GM19025 (cell line): Measurements from ENCODE around the gene GRAMD4.

Experiments used
- ATAC-seq: cut with Tn5 transposase; IDR thresholded peaks from one replicate; pipeline ENCODE4 v1.9.1; 2021; ENCODE audit warnings: mild to moderate bottlenecking, low read depth, moderate library complexity; ENCODE audit not compliant: unreplicated experiment

The GRAMD4 gene

DNA sequence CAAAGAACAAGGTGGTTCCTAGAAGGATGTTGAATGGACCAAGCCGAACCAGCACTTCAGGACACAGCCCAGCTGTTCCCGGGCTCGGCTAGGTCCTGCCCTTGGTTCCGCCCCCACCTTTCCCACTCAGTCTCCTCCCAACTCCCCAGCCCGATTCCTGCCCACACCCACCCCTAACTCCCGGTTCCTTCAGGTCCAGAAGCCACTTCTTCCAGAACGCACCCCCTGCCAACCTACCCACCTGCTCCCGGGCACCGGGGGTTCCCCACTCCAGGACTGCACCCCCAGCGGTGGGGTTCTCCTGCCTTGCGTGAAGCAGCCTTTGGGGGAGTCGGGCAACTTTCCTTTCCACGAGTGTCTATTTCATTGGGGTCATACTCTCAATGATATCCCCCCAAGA, 87.1 kb downstream of the GRAMD4 start:
- ATAC-seq = no peak

DNA sequence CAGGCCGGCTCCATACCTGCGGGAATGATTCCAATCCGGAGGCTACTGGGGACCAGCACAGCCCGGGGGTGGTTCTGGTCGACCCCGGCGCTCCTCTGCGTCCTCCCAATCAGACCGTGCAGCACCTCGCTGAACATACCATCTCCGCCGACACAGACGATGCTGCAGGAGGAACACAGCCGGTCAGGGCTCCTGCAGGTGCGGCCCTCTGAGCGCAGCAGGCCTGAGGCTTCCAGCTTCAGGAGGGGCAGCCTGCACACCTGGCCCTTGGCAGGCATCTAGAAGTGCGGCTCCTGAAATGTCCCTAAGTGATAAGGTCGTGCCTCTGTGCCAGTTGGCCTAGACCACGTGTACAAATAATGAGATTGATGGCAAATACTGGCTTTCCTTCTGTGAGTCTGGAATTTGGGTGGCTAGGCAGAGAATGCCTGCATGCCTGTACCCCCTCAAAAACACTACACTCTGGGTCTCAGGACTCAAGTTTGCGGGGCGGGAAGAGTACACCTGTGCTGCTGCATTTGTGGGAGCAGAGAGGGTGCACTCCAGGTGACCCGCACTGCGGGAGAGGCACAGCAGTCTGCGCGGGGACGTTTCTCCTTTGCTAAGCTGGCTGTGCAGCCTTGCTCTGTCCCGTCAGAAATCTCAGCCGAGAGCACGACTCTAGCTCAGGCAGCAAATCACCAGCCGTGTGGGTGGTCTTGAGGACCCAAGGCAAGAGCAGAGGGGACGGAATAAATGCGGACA, 87.8 kb downstream of the GRAMD4 start:
- ATAC-seq = no peak

DNA sequence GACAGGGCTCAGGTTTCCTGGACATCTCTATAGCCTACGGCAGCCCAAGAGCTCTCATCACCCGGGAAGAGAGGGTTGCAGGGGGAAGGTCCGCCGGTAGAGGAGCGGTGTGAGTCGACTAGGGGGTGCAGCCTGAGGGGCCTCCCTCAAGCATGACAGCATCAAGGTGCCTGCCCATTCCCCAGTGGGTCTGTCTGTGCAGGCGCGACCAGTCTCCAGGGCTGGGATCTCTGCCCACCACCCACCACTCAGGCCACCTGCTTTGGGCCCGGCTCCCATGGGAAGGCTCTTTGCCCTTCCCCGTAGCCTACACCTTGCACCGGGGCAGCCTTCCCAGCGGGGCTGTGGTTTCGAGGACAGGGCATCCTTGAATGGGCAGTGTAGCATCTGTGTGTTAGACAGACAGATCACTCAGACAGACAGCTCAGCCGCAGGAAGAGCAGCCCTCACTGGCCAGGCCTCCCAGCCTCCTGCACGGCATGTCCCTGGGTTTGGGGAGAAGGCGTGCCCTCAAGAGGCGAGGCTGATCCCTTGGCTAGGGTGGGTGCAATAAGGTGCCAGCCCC, 88.7 kb downstream of the GRAMD4 start:
- ATAC-seq = no peak

DNA sequence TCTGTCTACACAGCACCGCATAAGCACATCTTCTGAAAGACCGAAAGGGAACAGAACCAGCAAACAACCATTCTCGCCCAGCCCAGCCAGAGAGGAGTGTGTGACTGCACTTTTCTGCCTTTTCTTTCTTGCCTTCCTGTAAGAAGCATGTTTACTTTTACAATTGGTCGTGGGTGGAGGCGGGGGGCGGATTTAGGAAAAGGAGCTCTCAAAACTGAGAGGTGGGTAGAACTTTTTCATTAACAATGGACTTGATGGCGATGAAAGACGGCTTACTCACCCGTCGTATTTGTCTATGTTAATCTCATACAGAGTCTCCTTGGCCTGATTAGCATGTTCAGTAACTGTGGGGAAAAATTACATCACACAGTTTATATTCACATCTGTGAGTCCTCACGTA, 90.6 kb downstream of the GRAMD4 start:
- ATAC-seq = no peak

DNA sequence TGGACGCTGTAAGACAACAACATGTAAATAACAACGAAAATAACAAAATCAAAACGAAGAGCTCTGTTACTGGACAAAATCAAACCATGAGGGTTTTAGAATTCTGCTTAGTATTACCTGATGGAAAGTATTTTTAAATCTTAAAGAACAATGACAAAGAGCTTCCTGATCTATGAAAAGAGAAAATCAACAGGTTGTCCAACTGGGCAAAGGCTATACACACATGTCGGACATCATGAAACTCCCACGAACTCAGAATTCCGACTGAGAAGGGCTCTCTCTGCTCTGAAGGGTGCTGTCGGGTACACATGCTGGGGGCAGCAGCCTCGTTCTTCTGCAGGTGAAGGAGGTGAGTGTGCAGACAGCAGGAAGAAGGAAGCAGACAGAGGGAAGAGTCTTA, 92.1 kb downstream of the GRAMD4 start:
- ATAC-seq = no peak

DNA sequence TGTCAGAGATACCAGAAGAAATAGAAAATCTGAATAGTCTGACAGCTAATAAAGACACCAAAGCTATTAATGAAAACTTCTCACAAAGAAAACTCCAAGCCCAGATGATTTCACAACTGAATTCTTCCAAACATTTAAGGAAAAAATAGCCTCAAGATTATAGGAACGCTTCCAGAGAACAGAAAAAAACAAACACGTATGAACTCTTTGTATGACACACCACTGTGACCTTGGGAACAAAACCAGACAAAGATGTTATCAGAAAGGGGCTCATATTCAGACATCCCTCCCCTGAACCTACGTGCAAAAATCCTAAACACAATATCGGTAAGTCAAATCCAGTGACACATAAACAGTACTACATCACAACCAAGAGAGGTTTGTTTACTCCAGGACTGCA, 94.4 kb downstream of the GRAMD4 start:
- ATAC-seq = no peak

DNA sequence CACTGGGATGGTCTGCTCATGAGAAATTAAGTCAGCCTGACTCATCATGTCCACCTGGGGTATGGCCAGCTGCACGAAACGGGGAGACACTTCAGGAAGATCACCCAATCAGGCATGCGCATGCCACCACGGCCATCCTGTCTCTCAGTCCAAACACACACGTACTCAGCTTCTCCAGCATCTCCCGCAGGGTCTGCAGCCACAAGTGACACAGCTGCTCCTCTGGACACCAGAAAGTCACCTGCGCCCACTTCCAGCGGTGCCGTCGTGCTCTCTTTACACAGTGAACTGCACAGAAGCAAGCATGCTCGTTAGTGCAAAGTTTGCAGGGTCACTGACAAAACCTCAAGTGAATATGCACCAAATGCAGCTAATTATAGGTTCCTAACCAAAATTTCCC, 99.7 kb downstream of the GRAMD4 start:
- ATAC-seq = no peak

DNA sequence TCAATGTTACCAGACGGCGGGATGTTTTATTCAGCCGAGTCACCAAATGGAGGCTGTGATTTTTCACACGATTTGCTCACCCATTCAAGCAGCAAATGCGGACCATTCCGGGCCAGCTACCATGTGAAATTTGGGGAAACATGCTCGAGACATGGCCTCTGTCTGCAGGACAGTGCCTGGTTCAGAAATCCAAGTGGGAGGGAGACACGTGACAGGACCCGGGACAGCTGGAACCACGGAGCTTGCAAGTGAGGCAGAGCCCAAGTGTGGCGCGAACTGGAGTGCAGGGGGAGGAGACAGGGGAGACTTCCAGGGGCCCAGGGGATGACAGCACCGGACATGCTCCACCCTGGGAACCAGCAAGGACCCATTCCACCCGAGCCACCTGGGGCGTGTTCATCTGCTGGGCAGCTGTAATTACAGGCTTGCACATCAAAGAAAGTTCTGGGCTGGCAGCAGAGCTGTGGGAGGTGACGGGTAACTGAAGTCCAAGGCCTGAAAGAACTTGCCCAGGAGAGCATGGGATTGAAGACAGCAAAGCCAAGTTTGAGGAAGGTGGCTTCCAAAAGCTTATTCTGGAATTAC, 101.4 kb downstream of the GRAMD4 start:
- ATAC-seq = no peak

DNA sequence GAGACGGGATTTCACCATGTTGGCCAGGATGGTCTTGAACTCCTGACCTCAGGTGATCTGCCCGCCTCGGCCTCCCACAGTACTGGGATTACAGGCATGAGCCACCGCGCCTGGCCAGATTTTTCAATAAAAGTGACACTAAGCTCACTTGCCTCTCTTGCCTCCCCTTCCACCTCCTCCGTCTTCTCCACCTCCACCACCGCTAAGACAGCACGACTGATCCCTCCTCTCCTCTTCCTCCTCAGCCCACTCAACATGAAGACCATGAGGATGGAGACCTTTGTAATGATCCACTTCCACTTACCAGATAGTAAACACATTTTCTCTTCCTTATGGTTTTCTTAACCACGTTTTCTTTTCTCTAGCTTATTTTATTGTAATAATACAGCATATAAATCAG, 103.7 kb downstream of the GRAMD4 start:
- no peak for ATAC-seq

DNA sequence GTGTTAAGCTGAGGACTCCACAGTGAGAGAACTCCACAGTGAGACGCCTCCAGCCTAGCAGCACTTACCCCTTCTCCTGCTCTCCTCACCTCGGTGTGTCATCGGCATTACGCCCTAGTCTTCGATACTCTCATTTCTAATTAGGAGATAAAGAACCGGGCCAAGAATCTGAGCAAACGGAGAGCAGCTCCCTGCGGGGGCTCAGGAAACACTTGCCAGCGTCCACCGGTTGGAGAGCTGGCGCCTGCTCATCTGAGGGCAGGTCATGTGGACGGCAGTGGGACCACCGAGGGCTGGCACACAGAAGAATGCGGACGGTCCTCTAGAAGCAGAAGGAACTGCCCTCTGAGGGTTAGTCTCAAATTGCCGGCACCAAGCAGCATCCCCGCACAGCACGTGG, 104.9 kb downstream of the GRAMD4 start:
- no peak for ATAC-seq

DNA sequence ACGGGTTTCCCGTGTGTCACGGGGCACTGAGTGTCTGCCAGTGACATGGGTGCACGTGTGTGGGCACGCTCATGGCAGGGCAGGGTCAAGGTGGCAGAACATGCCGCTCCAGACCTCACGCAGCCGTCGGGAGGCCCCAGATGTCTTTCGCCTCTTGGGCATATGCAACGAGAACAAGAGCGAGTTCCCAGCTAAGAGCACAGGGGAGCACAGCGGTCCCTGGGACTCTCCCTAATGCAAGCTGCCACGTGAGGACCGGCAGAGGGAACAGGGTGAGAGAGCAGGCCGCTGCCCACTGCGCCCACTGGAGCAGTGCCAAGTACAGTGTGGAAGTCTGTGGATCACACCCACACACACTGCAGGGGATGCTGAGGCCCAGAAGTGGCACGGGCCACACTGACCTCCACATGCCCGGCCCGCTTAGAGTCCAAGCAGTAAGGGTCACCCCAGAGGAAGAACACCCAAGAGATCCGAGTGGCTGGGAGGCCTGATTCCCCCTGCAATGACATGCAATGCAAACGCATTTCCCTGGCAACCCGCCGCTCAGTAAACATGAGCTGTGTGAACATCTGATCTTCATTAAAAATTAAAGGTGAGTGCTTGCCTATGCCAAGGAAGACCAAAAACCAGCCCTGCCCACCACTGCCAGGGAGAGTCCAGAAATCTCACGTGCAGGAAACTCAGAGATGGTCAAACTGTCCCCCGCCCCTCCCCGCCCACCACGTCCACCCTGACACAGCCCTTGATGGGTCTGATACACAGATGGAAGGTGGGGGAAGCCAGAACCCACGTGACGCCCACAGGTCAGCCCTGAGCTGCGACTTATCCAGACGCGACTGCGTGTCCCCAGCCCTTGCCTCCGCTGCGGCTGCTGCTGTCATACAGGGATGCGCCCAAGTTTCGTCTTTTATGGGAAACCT, 106.1 kb downstream of the GRAMD4 start:
- no peak for ATAC-seq

DNA sequence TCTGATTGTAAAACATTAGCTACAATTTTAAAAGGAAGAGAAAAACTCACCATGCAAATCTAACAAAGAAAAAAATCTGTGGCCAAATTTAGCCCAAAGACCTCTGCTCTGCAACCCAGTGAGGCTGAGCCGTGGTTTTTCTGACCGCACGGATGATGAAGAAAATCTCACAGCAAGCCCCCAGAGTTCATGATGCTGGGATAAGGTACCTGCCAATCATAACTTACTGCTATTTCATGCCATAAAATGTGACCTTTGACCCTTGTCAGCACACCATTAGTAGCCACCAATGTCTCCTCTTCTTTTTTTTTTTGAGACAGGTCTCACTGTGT, 106.8 kb downstream of the GRAMD4 start:
- ATAC-seq = no peak

DNA sequence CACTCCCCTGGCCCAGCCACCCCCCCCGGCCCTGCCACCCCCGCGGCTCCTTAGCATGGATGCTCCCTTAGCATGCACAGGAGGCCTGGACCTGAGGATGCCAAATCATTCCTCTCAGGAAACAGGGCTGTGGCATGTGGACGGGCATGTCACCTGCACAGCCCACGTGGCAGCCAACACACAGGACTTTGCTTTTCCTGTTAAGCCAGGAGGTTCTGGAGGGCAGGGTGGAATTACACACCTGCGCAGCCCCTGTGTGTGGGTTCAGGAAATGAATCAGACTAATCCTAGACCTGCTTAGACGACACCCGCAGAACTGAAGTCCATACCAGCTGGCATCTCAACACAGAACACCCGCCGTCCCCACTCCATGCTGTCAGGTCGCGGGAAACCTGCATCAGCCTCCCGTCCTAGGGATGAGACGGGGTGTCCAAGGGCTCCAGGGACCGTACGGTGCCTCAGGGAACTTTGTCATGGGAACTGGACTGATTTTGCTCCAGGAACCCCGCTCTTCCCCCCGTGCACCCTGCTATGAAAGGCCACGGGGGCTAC, 107.7 kb downstream of the GRAMD4 start:
- ATAC-seq = no peak

DNA sequence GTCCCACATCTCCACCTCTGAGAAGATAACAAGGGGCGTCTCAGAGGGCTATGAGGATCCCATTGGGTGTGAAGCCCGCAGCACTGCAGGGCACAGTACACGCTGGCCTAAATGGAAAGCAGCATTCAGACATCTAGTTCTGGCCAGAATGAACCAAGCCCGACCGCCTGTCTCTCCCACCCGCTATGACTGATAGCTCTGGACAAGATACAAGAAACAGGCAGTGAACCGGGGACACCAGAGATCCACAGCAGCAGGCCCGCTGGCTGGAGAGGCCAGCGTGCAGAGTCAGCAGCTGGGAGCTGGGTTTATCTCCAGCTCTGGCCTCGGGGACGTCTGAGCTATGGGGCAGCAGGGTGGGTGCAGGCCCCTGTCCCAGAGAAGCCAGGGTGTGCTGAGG, 108.3 kb downstream of the GRAMD4 start:
- no peak for ATAC-seq
